PFSK-1 (cell line): ENCODE measurements around the gene PBLD.

Experiments used
- FOXP2 ChIP-seq: optimal IDR thresholded peaks from 2 replicates; pipeline ENCODE3; 2011; ENCODE audit warnings: borderline replicate concordance, control low read depth, inconsistent platforms; ENCODE audit not compliant: insufficient read depth; ENCODE audit errors: extremely low read length, extremely low read depth
- POLR2AphosphoS5 ChIP-seq: IDR thresholded peaks from 2 replicates; pipeline ENCODE4 v1.6.1; 2012; ENCODE audit warnings: low read depth, mild to moderate bottlenecking, control low read depth, low read length, moderate library complexity
- SIN3A ChIP-seq: IDR thresholded peaks from 2 replicates; pipeline ENCODE4 v1.6.1; 2012; ENCODE audit warnings: mild to moderate bottlenecking, low read length, moderate library complexity, borderline replicate concordance; ENCODE audit not compliant: insufficient read depth
- TAF1 ChIP-seq: IDR thresholded peaks from 2 replicates; pipeline ENCODE4 v1.6.1; 2012; ENCODE audit warnings: low read length, control low read depth, borderline replicate concordance; ENCODE audit not compliant: insufficient read depth
- TF ChIP-seq, protein P1 (sequence below), 2 experiments: IDR thresholded peaks; 2 replicates each; pipeline versions ENCODE4 v1.6.1 to v1.8.0; 2011 to 2012; ENCODE audit warnings: low read depth in 2 of 2, low read length in 2 of 2, control low read depth in 1 of 2, inconsistent platforms in 1 of 2, mild to moderate bottlenecking in 1 of 2, moderate library complexity in 1 of 2; ENCODE audit not compliant: insufficient read depth in 1 of 2

DNA sequence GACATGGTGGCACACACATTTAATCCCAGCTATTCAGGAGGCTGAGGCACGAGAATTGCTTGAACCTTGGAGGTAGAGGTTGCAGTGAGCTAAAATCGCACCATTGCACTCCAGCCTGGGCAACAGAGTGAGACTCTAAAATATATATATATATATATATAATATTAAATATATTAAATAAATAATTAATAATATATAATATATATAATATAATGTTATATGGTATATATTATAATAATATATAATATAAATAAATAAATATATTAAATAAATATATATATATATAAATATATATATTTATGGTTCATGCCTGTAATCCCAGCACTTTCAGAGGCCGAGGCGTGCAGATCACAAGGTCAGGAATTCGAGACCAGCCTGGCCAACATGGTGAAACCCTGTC lies 33.9 kb upstream of the PBLD start:
- TF ChIP-seq TAF1, result no peak
- TF ChIP-seq POLR2AphosphoS5, result no peak
- TF ChIP-seq, protein P1, sequence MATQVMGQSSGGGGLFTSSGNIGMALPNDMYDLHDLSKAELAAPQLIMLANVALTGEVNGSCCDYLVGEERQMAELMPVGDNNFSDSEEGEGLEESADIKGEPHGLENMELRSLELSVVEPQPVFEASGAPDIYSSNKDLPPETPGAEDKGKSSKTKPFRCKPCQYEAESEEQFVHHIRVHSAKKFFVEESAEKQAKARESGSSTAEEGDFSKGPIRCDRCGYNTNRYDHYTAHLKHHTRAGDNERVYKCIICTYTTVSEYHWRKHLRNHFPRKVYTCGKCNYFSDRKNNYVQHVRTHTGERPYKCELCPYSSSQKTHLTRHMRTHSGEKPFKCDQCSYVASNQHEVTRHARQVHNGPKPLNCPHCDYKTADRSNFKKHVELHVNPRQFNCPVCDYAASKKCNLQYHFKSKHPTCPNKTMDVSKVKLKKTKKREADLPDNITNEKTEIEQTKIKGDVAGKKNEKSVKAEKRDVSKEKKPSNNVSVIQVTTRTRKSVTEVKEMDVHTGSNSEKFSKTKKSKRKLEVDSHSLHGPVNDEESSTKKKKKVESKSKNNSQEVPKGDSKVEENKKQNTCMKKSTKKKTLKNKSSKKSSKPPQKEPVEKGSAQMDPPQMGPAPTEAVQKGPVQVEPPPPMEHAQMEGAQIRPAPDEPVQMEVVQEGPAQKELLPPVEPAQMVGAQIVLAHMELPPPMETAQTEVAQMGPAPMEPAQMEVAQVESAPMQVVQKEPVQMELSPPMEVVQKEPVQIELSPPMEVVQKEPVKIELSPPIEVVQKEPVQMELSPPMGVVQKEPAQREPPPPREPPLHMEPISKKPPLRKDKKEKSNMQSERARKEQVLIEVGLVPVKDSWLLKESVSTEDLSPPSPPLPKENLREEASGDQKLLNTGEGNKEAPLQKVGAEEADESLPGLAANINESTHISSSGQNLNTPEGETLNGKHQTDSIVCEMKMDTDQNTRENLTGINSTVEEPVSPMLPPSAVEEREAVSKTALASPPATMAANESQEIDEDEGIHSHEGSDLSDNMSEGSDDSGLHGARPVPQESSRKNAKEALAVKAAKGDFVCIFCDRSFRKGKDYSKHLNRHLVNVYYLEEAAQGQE (IDR thresholded peaks at IDR 0.05; ENCODE audit: insufficient read depth in 1 of 2, low read depth in 2 of 2, low read length in 2 of 2), result no peak
- TF ChIP-seq SIN3A, result no peak
- no peak for TF ChIP-seq FOXP2
